Measurements from ENCODE around the gene NAALADL1.

DNA sequence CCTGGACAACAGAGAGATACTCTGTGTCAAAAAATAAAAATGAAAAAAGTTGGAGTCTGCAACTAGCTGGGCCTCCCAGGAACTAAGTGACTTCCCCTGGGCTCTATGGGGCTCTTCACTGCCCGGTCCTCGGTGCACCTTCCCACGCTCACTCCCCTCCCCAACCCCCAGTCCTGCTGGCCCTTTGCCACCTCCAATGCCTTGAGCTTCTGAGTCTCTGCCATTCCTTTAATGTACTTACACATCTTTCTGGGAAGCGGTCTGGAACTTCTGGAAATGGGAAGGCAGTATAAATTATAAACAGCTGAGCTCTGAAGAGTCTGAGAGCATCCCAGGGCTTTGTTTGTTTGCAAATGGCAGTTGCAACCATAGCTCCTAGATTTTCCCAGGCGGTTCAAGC, 55.6 kb downstream of the NAALADL1 start:
- TF ChIP-seq, protein P1, sequence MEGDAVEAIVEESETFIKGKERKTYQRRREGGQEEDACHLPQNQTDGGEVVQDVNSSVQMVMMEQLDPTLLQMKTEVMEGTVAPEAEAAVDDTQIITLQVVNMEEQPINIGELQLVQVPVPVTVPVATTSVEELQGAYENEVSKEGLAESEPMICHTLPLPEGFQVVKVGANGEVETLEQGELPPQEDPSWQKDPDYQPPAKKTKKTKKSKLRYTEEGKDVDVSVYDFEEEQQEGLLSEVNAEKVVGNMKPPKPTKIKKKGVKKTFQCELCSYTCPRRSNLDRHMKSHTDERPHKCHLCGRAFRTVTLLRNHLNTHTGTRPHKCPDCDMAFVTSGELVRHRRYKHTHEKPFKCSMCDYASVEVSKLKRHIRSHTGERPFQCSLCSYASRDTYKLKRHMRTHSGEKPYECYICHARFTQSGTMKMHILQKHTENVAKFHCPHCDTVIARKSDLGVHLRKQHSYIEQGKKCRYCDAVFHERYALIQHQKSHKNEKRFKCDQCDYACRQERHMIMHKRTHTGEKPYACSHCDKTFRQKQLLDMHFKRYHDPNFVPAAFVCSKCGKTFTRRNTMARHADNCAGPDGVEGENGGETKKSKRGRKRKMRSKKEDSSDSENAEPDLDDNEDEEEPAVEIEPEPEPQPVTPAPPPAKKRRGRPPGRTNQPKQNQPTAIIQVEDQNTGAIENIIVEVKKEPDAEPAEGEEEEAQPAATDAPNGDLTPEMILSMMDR (IDR thresholded peaks at IDR 0.05), result no peak
- TF ChIP-seq POLR2AphosphoS5 (IDR thresholded peaks at IDR 0.05; ENCODE audit: low read depth, low read length), result no peak
- TF ChIP-seq, protein P2, sequence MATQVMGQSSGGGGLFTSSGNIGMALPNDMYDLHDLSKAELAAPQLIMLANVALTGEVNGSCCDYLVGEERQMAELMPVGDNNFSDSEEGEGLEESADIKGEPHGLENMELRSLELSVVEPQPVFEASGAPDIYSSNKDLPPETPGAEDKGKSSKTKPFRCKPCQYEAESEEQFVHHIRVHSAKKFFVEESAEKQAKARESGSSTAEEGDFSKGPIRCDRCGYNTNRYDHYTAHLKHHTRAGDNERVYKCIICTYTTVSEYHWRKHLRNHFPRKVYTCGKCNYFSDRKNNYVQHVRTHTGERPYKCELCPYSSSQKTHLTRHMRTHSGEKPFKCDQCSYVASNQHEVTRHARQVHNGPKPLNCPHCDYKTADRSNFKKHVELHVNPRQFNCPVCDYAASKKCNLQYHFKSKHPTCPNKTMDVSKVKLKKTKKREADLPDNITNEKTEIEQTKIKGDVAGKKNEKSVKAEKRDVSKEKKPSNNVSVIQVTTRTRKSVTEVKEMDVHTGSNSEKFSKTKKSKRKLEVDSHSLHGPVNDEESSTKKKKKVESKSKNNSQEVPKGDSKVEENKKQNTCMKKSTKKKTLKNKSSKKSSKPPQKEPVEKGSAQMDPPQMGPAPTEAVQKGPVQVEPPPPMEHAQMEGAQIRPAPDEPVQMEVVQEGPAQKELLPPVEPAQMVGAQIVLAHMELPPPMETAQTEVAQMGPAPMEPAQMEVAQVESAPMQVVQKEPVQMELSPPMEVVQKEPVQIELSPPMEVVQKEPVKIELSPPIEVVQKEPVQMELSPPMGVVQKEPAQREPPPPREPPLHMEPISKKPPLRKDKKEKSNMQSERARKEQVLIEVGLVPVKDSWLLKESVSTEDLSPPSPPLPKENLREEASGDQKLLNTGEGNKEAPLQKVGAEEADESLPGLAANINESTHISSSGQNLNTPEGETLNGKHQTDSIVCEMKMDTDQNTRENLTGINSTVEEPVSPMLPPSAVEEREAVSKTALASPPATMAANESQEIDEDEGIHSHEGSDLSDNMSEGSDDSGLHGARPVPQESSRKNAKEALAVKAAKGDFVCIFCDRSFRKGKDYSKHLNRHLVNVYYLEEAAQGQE (IDR thresholded peaks at IDR 0.05; ENCODE audit: insufficient read depth in 1 of 2, low read depth in 2 of 2, low read length in 1 of 2), result no peak
